Stimulated activated naive CD4-positive, alpha-beta T cell treated with Interleukin-2 at 50 U/mL for 16 hours (primary cell): Measurements from ENCODE around the gene FAM186B.
A peak's percentile ranks its signal among the peaks of the same experiment; 100 is the strongest.

Experiments used
- DNase-seq: peaks from one replicate; lab custom pipeline; 2025; lab: John Stamatoyannopoulos, UW

FAM186B gene

DNA sequence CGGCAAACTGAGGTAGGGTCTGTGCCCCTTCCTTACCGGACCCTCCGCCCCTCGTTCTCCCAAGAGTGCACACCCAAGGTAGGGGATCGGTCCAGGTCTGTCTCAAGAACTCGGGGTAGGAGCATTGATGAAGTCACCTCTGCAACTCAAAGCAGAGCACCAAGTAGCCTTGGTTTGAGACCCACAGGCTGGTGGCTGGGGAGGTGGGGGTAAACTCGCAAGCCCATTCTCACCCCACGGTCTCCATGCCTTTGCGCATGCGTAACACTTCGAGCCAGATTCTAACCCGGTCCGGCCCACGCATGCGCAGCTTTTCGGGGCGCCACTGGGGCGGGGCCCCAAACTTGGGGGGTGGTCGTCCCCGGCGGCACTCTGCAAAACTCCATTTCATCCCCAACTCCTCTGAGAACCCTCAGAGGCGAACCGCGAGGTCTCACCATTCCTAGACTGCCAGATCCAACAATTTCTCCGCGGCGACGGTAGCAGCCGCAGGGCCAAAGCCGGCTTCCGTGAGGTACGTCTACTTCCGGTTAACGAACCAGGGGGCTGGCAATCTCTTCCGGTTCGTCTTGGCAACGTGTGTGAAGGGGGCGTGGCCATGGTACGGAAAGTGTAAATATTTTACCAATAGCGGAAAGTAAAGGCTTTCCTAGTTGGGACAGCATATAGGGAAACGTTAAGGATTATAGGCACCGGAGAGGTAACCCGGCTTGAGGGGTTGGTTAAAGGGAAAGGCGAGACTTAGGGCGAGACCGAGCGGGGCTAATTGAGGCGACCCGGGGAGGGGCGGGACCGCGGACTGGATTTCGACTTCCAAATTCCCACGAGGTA is 37.6 kb downstream of the FAM186B start, which contains the start of gene MCRS1:
MCRS1 (minus strand) TSS at position 532 of the 831 bp plus-strand sequence. CDS start 1,411 bp downstream, outside the sequence.
- peak; percentile 86 for DNase-seq

DNA sequence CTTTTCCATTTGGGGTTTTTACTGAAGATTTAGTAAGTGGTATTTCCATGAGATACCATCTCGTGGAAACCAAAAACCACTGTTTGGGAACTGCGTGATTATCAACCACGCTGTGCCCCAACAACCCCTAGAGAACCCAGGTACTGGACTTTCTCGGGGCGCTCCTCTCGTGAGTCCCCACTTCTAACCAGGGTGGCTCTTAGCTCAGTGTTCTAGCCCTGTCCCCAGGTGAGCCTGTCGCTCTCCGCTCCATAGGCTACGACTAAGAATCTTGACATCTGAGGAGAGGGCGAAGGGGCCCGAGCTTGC is 38.2 kb downstream of the FAM186B start:
- DNase-seq: no peak

GRCh38 chr12:49566361-49566760 is 39.1 kb downstream of the FAM186B start:
- DNase-seq: no peak

DNA sequence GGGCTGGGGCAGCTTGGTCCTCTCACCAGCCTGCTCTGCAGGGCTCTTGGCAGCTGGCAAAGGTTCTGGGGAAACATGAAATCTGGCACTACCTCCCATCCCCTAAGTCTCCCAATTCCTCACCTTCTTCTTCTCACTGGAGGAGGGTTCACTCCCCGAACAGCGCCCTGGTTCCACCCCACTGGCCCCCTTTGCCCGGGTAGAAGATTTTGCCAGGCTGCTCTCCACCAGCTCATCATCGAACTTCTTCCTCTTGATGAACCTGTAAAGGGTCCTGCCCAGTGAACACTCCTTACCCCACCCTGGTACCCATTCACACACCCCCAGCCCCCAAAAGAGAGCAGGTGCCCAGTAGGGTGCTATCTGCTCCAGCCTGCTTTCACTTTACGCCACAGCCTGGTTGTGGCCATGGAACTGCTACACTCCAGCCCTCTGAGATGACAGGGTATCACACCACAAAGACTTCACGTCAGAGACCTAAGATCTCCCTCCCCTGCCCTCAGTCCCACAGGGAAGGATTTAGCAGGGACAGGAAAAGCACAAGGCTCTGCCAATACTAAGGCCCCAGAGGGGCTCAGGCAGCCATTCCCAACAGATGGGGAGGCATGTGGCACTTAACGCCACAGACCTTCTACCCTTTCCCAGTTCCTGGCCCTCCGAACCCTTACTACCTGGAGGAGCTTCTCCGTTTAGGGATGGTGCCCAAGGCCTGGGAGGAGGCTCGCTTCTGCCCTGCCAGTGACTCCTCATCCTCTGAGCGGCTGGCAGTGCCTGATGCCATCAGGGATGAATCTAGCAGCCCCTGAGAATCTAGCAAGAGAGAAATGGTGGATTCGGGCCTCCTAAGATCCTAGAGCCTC is 39.8 kb downstream of the FAM186B start:
- DNase-seq: no peak

DNA sequence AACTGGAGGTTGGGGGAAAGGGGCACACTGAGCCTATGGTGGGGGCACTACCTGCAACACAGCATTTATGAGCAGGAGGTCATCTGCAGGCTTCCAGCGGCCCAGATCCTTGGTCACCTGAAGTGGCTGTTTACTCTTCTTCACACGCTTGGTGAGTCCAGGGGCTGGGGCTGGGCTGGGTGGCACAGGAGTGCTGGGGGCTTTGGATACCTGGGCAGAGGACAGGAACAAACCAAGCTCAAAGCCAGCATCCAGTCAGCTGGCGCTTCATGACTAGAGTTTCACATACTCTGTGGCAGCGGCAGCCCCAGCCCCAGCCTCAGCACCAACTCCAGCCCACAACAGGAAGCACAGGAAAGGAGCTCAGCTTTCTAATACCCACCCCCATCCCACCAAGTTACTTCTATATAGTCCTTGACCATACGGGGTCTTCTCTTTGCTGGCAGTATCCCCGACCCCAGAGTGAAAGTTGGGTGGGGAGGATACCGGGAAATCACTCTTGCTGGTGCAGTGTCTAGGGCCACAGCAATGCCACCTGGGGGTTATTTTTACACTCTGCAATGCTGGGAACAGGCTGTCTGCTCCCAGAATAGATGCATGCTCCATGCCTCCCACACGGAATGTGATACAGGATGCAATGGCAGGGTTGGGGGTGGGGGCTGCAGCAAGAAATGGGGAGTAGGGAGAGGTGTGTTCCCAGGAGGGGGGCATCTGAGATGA is 40.6 kb downstream of the FAM186B start:
- no peak for DNase-seq

GRCh38 chr12:49563951-49564685 is 41.3 kb downstream of the FAM186B start:
- no peak for DNase-seq

DNA sequence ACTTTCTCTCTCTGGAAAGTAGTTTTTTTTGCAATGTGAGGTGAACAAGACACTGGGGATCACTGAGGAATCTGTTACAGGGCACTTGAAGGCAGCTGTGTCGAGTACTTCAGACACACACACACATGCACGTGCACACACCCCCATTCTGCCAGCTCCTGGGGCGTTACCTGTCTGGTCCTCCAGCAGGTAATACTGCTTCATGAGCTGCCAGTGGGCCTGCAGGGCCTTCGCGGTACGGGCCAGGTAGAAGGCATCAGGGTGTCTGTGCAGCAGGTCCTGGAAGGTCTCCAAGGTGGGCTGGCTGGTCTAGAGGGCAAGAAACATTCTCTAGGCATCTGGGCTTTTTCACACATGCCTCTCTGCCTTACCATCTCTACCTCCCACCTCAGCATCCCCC is 42.6 kb downstream of the FAM186B start:
- DNase-seq: no peak

DNA sequence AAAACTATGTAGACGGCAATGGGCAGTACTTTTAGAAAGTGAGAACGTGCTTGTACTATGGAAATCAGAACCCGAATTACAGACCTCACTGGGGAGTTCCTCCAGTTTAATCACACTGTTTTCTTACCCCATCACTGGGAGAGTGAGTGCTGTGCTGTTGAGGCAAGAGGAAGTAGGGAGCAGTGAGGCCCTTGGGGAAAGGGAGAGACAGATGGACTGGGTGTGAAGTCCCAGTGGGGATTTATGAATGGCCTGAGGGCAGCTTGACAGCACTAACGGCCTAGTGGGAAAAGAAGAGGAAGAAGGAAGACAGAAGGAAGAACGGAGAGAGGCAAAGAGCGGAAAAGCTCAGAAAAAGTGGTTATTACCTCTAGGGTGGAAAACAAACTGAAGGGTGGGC is 43.2 kb downstream of the FAM186B start:
- DNase-seq: no peak

DNA sequence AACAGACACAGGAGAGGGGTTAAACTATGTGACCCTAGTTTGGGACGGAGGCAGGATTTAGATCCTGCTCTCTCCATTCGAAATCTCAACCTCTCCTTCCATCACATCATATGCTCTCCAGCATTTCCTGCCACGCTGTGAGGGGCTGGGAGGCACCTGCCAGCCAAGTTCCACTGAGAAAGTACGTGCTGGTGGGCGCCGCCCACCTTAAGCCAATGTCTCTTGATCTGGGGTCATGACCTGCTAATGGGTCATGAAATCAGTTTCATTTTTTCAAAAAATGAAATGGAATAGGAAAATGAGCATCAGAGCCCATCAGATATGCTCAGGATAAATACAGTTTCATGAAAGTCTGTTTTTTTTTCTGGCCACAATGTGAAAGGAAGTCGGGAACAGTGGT is 44.7 kb downstream of the FAM186B start:
- DNase-seq: no peak

GRCh38 chr12:49559011-49559675 is 46.3 kb downstream of the FAM186B start:
- DNase-seq: no peak

DNA sequence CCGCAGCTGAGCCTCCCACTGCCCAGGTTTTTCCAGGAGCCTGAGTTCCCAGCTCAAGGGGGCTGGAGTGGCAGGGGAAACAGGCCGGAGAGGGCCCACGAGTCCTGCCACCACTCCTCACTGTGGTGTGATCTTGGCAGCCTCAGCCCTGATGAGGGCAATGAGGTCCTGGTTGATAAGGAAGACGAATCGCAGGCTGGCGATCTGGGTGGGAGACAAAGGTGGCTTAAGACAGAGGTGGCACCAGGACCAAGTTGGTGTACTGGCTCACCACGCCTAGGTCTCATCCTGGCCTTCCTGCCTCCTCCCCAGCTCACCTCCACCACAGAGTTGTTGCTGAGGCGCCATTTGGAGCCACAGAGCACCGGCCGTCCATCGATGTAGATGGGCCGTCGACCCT is 46.9 kb downstream of the FAM186B start:
- no peak for DNase-seq

DNA sequence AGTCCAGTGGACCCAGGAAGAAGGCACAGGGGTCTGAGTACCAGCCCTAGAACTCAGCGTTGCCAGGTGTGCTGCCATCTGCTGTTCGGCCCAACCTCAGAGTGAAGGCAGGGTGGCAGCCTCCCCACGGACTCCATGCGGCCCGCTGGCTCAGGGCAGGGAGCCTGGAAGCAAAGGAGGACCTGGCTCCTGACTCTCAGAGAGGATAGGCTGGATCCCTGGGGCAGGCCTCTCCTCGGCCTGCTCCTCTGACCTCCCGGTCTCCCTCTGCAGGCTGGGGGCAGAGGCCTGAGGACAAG is 47.6 kb downstream of the FAM186B start:
- DNase-seq: no peak

GRCh38 chr12:49557187-49557916 is 48.1 kb downstream of the FAM186B start:
- no peak for DNase-seq

GRCh38 chr12:49556391-49557186 is 48.9 kb downstream of the FAM186B start:
- no peak for DNase-seq

- no peak for DNase-seq
Observed at GRCh38 chr12:49555631-49556390, 49.6 kb downstream of the FAM186B start.

DNA sequence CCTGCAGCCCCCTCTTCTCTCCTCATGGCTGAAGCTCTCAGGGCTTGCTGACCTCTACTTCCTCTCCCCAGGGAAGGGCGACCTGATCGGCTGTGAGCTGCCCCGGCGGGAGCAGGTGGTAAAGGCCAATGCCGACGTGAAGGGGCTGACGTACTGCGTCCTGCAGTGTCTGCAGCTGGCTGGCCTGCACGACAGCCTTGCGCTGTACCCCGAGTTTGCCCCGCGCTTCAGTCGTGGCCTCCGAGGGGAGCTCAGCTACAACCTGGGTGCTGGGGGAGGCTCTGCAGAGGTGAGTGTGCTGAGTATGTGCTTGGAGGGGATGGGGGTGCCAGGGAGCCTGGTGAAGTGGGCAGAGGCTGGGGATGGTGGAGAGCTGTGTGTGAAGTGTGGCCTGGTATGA is 51.2 kb downstream of the FAM186B start:
- DNase-seq: no peak

- DNase-seq: no peak
Observed at GRCh38 chr12:49553512-49554088, 51.8 kb downstream of the FAM186B start.

DNA sequence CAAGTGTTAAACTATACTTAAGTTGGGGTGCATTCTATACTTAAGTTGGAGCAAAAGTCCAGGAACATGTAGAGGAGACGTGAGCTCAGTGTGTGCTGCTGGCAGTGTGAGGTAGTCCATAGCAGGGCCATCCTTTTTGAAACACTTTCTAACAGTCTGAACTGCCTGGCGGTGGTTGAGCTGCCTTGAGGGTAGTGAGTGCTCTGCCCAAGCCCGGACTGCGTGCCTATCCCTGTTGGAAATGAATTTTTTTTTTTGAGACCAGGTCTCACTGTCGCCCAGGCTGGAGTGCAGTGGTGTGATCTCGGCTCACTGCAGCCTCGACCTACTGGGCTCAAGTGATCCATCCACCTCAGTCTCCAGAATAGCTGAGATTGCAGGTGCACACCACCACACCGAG is 52.5 kb downstream of the FAM186B start:
- DNase-seq: no peak

DNA sequence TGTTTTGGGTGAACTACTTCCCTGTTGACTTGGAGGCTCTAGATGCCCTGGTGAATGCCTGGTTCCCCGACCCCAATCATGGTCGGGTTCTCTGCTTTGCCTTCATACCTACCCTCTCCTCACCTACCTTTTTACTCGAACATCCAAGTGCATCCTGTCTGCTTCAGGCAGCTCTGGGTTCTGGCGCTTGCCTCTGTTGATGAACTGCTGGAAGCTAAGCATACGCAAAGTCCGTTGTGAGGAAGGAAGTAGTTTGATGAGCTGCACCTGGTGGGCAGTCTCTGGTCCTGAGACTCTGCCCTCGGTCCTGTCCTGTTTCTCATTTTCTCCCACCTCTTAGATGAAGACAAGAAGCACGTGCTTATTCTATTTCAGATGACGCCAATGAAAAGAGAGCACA is 53.0 kb downstream of the FAM186B start:
- DNase-seq: no peak
